ENCODE results near the gene PIP4P1. TPM values are rescaled to one million over a fixed set of nuclear protein-coding genes. Genes with fewer than 3 reads are reported as not detected.
A peak's percentile ranks its signal among the peaks of the same experiment; 100 is the strongest.

The PIP4P1 gene
- total and polyA plus RNA-seq, 2 of the 13 experiments (the other 11 are each of a cell fraction or from before 2014, with no cell fraction given) = 33.4 to 47.0 TPM

- TF ChIP-seq MTF2 (CRISPR knock-in tag; IDR thresholded peaks at IDR 0.05; ENCODE audit: borderline replicate concordance) (0 out of 2 replicates have a peak, but pooled peaks have one; percentile 21), FOXO1 (CRISPR knock-in tag; IDR thresholded peaks at IDR 0.05) (peak; percentile 30; the same call in 1 of the 2 replicates), ZNF782 (CRISPR knock-in tag; IDR thresholded peaks at IDR 0.05; ENCODE audit: borderline replicate concordance) (peak; percentile 86; the same call in 1 of the 2 replicates), ZNF10 (CRISPR knock-in tag; IDR thresholded peaks at IDR 0.05; ENCODE audit: borderline replicate concordance, low read depth) (no peak), RARA (CRISPR knock-in tag; IDR thresholded peaks at IDR 0.05) (peak; percentile 18; the same call in 1 of the 2 replicates), MIXL1 (CRISPR knock-in tag; IDR thresholded peaks at IDR 0.05) (no peak), ZFP1 (CRISPR knock-in tag; IDR thresholded peaks at IDR 0.05) (no peak), ZMAT5 (CRISPR knock-in tag; IDR thresholded peaks at IDR 0.05; ENCODE audit: borderline replicate concordance, low read depth) (0 out of 2 replicates have a peak, but pooled peaks have one; percentile 72), NFYC (CRISPR knock-in tag; IDR thresholded peaks at IDR 0.05) (no peak), FIP1L1 (IDR thresholded peaks at IDR 0.05; ENCODE audit: borderline replicate concordance, insufficient read depth, low read depth, low read length) (no peak), HCFC1 (IDR thresholded peaks at IDR 0.05; ENCODE audit: low read depth, low read length) (no peak), TOPORS (CRISPR knock-in tag; IDR thresholded peaks at IDR 0.05) (no peak), ZNF703 (CRISPR knock-in tag; IDR thresholded peaks at IDR 0.05; ENCODE audit: borderline replicate concordance) (no peak), NFE2L1 (CRISPR knock-in tag; IDR thresholded peaks at IDR 0.05; ENCODE audit: borderline replicate concordance) (no peak), DDIT3 (CRISPR knock-in tag; IDR thresholded peaks at IDR 0.05) (no peak), GPN1 (CRISPR knock-in tag; IDR thresholded peaks at IDR 0.05; ENCODE audit: borderline replicate concordance) (no peak), ZBTB26 (CRISPR knock-in tag; IDR thresholded peaks at IDR 0.05; ENCODE audit: borderline replicate concordance) (peak; percentile 85; the same call in 1 of the 2 replicates), ZNF616 (CRISPR knock-in tag; IDR thresholded peaks at IDR 0.05; ENCODE audit: low read depth) (no peak), SRY (CRISPR knock-in tag; IDR thresholded peaks at IDR 0.05) (peak; percentile 78), NCOA2 (CRISPR knock-in tag; IDR thresholded peaks at IDR 0.05) (0 out of 2 replicates have a peak, but pooled peaks have one; percentile 10), ZMAT3 (CRISPR knock-in tag; conservative IDR thresholded peaks at IDR 0.05) (no peak), ATF6 (CRISPR knock-in tag; conservative IDR thresholded peaks at IDR 0.05) (no peak), FOXP1 (IDR thresholded peaks at IDR 0.05) (no peak), FOXP1 (CRISPR knock-in tag; IDR thresholded peaks at IDR 0.05) (peak; percentile 6; the same call in 1 of the 2 replicates), ZNF530 (CRISPR knock-in tag; IDR thresholded peaks at IDR 0.05; ENCODE audit: low read depth) (no peak), SNAPC5 (CRISPR knock-in tag; IDR thresholded peaks at IDR 0.05; ENCODE audit: borderline replicate concordance) (no peak), ZNF709 (CRISPR knock-in tag; IDR thresholded peaks at IDR 0.05) (peak; percentile 66; the same call in 1 of the 2 replicates), ETV5 (CRISPR knock-in tag; IDR thresholded peaks at IDR 0.05; ENCODE audit: borderline replicate concordance) (peak; percentile 86)
Measured at GRCh38 chr14:20412876-20413743, 48.1 kb downstream of the PIP4P1 start, which contains the start of gene TEP1 (continued).
